Choroid plexus epithelial cell (primary cell): ENCODE measurements around the gene TLX1.

Source experiments
- DNase-seq: peaks from one replicate; pipeline ENCODE4 v3.0.0-alpha.2; 2010; ENCODE audit warnings: low read depth
- H3K4me3 ChIP-seq: 2 replicates; pipeline ENCODE4 v1.5.1; 2011; ENCODE audit warnings: low read depth, mild to moderate bottlenecking, control low read depth, low read length, moderate library complexity
- CTCF ChIP-seq: conservative IDR thresholded peaks from 2 replicates; pipeline ENCODE4 v1.5.1; 2011; ENCODE audit warnings: low read depth, mild to moderate bottlenecking, control low read depth, inconsistent platforms, low read length, moderate library complexity

Gene TLX1

DNA sequence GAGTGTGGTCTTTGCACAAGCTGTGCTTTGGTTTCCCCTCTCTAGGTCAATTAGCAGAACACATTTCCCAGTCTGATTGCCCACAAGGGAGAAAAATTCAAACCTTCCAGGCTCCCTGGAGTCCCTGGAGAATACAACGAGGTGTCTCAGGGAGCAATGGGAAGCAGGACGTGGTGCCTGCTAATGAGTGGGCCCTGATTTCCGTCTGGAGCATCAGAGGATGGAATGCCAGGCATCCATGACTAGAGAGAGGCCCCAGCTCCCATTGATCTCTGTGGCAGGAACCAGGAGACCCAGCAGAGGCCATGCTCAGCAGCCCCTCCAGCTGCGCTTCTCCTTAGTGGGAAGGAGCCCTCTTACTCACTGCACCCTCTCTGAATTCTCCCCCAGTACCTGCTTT is 33.2 kb upstream of the TLX1 start:
- H3K4me3 ChIP-seq = no peak overlapping the region
- no peak for DNase-seq
- no peak for TF ChIP-seq CTCF

DNA sequence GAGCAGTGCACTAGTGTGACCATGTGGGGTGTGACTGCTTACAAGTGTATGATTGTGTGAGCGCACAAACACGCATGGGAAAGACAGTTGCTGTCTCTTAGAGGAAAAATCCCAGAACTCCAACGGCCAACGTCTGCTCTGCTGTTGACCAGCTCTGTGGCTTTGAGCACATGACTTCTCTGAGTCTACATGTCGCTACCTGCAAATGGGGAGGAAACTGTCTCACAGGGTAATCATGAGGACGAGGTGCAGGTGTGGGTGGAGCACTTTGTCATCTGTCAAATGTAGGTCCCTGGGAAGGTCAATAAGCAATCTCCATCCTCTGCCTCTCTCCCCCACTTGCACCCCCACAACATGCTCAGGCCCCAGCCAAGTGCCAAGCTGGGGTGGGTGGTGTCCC is 31.2 kb upstream of the TLX1 start:
- no peak for DNase-seq
- H3K4me3 ChIP-seq = no peak overlapping the region
- no peak for TF ChIP-seq CTCF

- H3K4me3 ChIP-seq = no peak overlapping the region
- TF ChIP-seq CTCF = no peak
- no peak for DNase-seq
These were observed 29.7 kb upstream of the TLX1 start for GRCh38 chr10:101101372-101101881.

DNA sequence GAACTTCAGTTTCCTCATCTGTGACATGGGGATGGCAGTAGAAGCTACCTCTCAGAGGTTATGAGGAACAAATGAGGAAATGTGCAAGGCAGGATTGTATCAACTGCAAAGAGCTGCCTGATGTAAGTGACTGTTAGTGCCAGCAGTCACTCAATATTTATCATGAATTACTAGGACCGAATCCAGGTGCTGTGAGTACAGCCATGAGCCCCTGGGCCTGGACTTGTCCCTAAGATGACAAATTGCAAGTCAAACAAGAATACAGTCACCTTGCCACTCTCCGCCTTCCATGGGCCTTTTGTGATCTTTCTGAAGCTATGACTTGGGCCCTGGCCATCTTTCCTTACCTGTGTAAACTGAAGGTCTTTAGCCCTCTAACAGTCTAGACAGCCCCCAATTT is 27.7 kb upstream of the TLX1 start:
- TF ChIP-seq CTCF = no peak
- no peak overlapping the region for H3K4me3 ChIP-seq
- no peak for DNase-seq

GRCh38 chr10:101106351-101106750 is 24.7 kb upstream of the TLX1 start:
- no peak for TF ChIP-seq CTCF
- no peak overlapping the region for H3K4me3 ChIP-seq
- DNase-seq = no peak

- TF ChIP-seq CTCF = no peak
- H3K4me3 ChIP-seq = no peak overlapping the region
- DNase-seq = no peak
These were observed 23.3 kb upstream of the TLX1 start for GRCh38 chr10:101107771-101108170.

DNA sequence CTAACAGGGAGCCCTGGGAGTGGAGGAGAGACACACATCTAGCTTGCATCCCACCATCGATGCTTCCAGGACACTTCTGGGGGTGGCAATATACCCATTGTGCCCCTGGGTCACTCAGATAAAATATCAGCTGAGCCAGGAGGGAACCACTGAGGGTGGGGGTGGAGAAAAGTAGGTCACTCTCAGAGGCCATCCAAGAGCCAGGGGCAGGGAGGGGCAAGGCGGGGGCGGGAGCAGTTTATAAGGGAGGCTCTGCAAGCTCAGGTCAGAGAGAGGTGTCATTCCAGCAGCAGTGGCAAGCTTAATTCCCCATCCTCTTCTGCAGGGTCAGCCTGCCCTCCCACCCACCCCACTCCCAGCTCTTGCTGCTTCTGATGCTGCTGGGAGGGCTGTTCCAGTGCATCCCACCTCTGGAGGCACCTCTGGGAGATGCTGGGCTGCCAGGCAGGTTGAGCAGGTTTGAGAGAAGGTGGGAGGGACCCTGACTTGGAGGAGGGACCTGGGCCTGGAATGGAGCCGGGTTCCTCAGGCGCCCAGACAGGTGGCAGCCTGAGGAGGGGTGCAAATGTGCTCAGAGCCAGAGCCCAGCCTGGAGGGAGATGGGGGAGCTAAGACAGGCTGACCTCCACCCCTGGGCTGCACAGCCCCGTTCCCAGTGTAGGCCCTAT is 20.1 kb upstream of the TLX1 start:
- no peak for DNase-seq
- H3K4me3 ChIP-seq = no peak overlapping the region
- TF ChIP-seq CTCF = no peak
